Measurements from ENCODE around the gene PSENEN. TPM values are rescaled to one million over a fixed set of nuclear protein-coding genes. Genes with fewer than 3 reads are reported as not detected.

Gene PSENEN
- polyA plus RNA-seq (2013, experiment 1 of 2): 131 TPM
- polyA plus RNA-seq (2013, experiment 2 of 2): 134 TPM

- H2BK5ac ChIP-seq (ENCODE audit: low read depth, low read length, poor library complexity, severe bottlenecking): peak within 1 kb of the TSS; percentile 87
- peaks cover 26% of the 10 kb centered on the region for H3K4me1 ChIP-seq (ENCODE audit: control insufficient read depth, insufficient read depth, low read depth, low read length)
- peaks cover 37% of the 10 kb centered on the region for H3K79me1 ChIP-seq (replicated peaks; ENCODE audit: low read length, poor library complexity, severe bottlenecking)
- peak; percentile 99 for DNase-seq
- H3K27me3 ChIP-seq (ENCODE audit: control insufficient read depth in 1 of 2, insufficient read depth in 1 of 2, low read length in 2 of 2): no peaks in the 10 kb centered on the region
- H2AK5ac ChIP-seq (ENCODE audit: low read length, severe bottlenecking): peak within 1 kb of the TSS; percentile 82
- peak within 1 kb of the TSS; percentile 98 for H3K27ac ChIP-seq (ENCODE audit: low read length, poor library complexity, severe bottlenecking)
- H3K4me2 ChIP-seq (ENCODE audit: low read length, poor library complexity, severe bottlenecking): peak within 1 kb of the TSS; percentile 80
- peak within 1 kb of the TSS; percentile 30 for H2BK15ac ChIP-seq (ENCODE audit: low read depth, poor library complexity, severe bottlenecking)
- H3K14ac ChIP-seq (ENCODE audit: low read length in 2 of 2): peak within 1 kb of the TSS in 1 of 2 experiments; percentile 97
- no peak within 1 kb of the TSS for H2BK12ac ChIP-seq (ENCODE audit: low read length in 2 of 2)
- H3K23ac ChIP-seq (ENCODE audit: low read length in 2 of 2): no peak within 1 kb of the TSS
- under 1% methylated on average over 37 of the region's 40 CpGs for WGBS
- H4K8ac ChIP-seq (ENCODE audit: low read length): peak within 1 kb of the TSS; percentile 70
- H2AFZ ChIP-seq (ENCODE audit: low read depth, low read length): peak within 1 kb of the TSS; percentile 72
- peak within 1 kb of the TSS; percentile 67 to 95 for H3K18ac ChIP-seq (ENCODE audit: low read depth in 1 of 2, low read length in 2 of 2)
- H3K36me3 ChIP-seq (ENCODE audit: control insufficient read depth in 1 of 2, insufficient read depth in 2 of 2, low read depth in 1 of 2, low read length in 2 of 2): peaks cover 16 to 21% of the 10 kb centered on the region in 2 experiments
- H2BK120ac ChIP-seq (ENCODE audit: low read depth, low read length): peak within 1 kb of the TSS; percentile 99
- H3K9me3 ChIP-seq (ENCODE audit: control insufficient read depth, low read length): no peaks in the 10 kb centered on the region
- H3K4me3 ChIP-seq (ENCODE audit: insufficient read depth in 1 of 2, low read depth in 1 of 2, low read length in 2 of 2): peak within 1 kb of the TSS; percentile 74 to 96
- peak within 1 kb of the TSS; percentile 90 for H4K91ac ChIP-seq (ENCODE audit: low read length)
- peak within 1 kb of the TSS; percentile 92 to 93 for H3K4ac ChIP-seq (ENCODE audit: low read depth in 1 of 2, low read length in 2 of 2)
- peak within 1 kb of the TSS; percentile 99 for H3K9ac ChIP-seq (ENCODE audit: low read length)
Measured at GRCh38 chr19:35745328-35746086, at the start of gene PSENEN, which contains the start of gene U2AF1L4. PSENEN (plus strand) TSS chr19:35745651; CDS start chr19:35745931, 280 bp downstream. U2AF1L4 (minus strand) TSS chr19:35745418; CDS start chr19:35745391, 27 bp downstream.

- WGBS: 87% methylated on average over 2 of the region's 2 CpGs
- Histone ChIP-seq H3K27me3 (ENCODE audit: control insufficient read depth in 1 of 2, insufficient read depth in 1 of 2, low read length in 2 of 2) (peaks cover 3 to 9% of the 10 kb centered on the region in 2 experiments), H3K79me1 (replicated peaks; ENCODE audit: low read length, poor library complexity, severe bottlenecking) (no peaks in the 10 kb centered on the region), H2BK15ac (ENCODE audit: low read depth, poor library complexity, severe bottlenecking) (no peak overlapping the region), H2BK5ac (ENCODE audit: low read depth, low read length, poor library complexity, severe bottlenecking) (no peak overlapping the region), H3K36me3 (ENCODE audit: control insufficient read depth in 1 of 2, insufficient read depth in 2 of 2, low read depth in 1 of 2, low read length in 2 of 2) (no peaks in the 10 kb centered on the region), H4K8ac (ENCODE audit: low read length) (no peak overlapping the region), H2BK120ac (ENCODE audit: low read depth, low read length) (no peak overlapping the region), H3K23ac (ENCODE audit: low read length in 2 of 2) (no peak overlapping the region), H2AK5ac (ENCODE audit: low read length, severe bottlenecking) (no peak overlapping the region), H3K9ac (ENCODE audit: low read length) (no peak overlapping the region), H2AFZ (ENCODE audit: low read depth, low read length) (no peak overlapping the region), H2BK12ac (ENCODE audit: low read length in 2 of 2) (no peak overlapping the region), H3K4me1 (ENCODE audit: control insufficient read depth, insufficient read depth, low read depth, low read length) (no peaks in the 10 kb centered on the region), H3K4me2 (ENCODE audit: low read length, poor library complexity, severe bottlenecking) (no peak overlapping the region), H3K18ac (ENCODE audit: low read depth in 1 of 2, low read length in 2 of 2) (no peak overlapping the region), H3K4me3 (ENCODE audit: insufficient read depth in 1 of 2, low read depth in 1 of 2, low read length in 2 of 2) (no peak overlapping the region), H3K9me3 (ENCODE audit: control insufficient read depth, low read length) (no peaks in the 10 kb centered on the region), H4K91ac (ENCODE audit: low read length) (no peak overlapping the region), H3K4ac (ENCODE audit: low read depth in 1 of 2, low read length in 2 of 2) (no peak overlapping the region), H3K27ac (ENCODE audit: low read length, poor library complexity, severe bottlenecking) (no peak overlapping the region), H3K14ac (ENCODE audit: low read length in 2 of 2) (no peak overlapping the region)
- no peak for DNase-seq
Measured at GRCh38 chr19:35695895-35696422, 49.5 kb upstream of the PSENEN start.

GRCh38 chr19:35696835-35697234, 48.6 kb upstream of the PSENEN start:
- Histone ChIP-seq H3K9me3 (ENCODE audit: control insufficient read depth, low read length) (no peaks in the 10 kb centered on the region), H3K27me3 (ENCODE audit: control insufficient read depth in 1 of 2, insufficient read depth in 1 of 2, low read length in 2 of 2) (peaks cover 3 to 9% of the 10 kb centered on the region in 2 experiments), H3K14ac (ENCODE audit: low read length in 2 of 2) (no peak overlapping the region), H4K8ac (ENCODE audit: low read length) (no peak overlapping the region), H3K27ac (ENCODE audit: low read length, poor library complexity, severe bottlenecking) (no peak overlapping the region), H3K4ac (ENCODE audit: low read depth in 1 of 2, low read length in 2 of 2) (no peak overlapping the region), H2AK5ac (ENCODE audit: low read length, severe bottlenecking) (no peak overlapping the region), H2AFZ (ENCODE audit: low read depth, low read length) (no peak overlapping the region), H3K18ac (ENCODE audit: low read depth in 1 of 2, low read length in 2 of 2) (no peak overlapping the region), H2BK12ac (ENCODE audit: low read length in 2 of 2) (no peak overlapping the region), H3K9ac (ENCODE audit: low read length) (no peak overlapping the region), H3K4me2 (ENCODE audit: low read length, poor library complexity, severe bottlenecking) (no peak overlapping the region), H3K4me1 (ENCODE audit: control insufficient read depth, insufficient read depth, low read depth, low read length) (no peaks in the 10 kb centered on the region), H3K79me1 (replicated peaks; ENCODE audit: low read length, poor library complexity, severe bottlenecking) (no peaks in the 10 kb centered on the region), H3K23ac (ENCODE audit: low read length in 2 of 2) (no peak overlapping the region), H3K36me3 (ENCODE audit: control insufficient read depth in 1 of 2, insufficient read depth in 2 of 2, low read depth in 1 of 2, low read length in 2 of 2) (no peaks in the 10 kb centered on the region), H2BK120ac (ENCODE audit: low read depth, low read length) (no peak overlapping the region), H3K4me3 (ENCODE audit: insufficient read depth in 1 of 2, low read depth in 1 of 2, low read length in 2 of 2) (no peak overlapping the region), H2BK15ac (ENCODE audit: low read depth, poor library complexity, severe bottlenecking) (no peak overlapping the region), H4K91ac (ENCODE audit: low read length) (no peak overlapping the region), H2BK5ac (ENCODE audit: low read depth, low read length, poor library complexity, severe bottlenecking) (no peak overlapping the region)
- no peak for DNase-seq
- WGBS: 94% methylated on average over 4 of the region's 4 CpGs

Measured in mesenchymal stem cell (in vitro differentiated cells and primary cell).